A549 (cell line): ENCODE results near the gene DCAF10. TPM values are rescaled to one million over a fixed set of nuclear protein-coding genes. Genes with fewer than 3 reads are reported as not detected.
A peak's percentile ranks its signal among the peaks of the same experiment; 100 is the strongest.

Experiments
- ATAC-seq, 2 experiments: fragments of 200-7000 bp in 1 of 2; fragments of >200 bp in 1 of 2; cut with Nextera tagmentation in 1 of 2; cut with Tn5 transposase in 1 of 2; 3 replicates each; pipeline versions ENCODE4 v1.8.0 to v1.9.1; 2018 to 2020; ENCODE audit warnings: mild to moderate bottlenecking in 1 of 2, moderate library complexity in 1 of 2
- CTCF ChIA-PET: fragments of 300-600 bp; sonication (Branson Sonifier 250); formaldehyde crosslinking; extraction: SDS; loops from one replicate; lab custom pipeline; 2021; ENCODE audit warnings: antibody characterized with exemption, inconsistent platforms; lab: Yijun Ruan, JAX
- POLR2A ChIA-PET: fragments of 350-600 bp; formaldehyde crosslinking; extraction: SDS; loops from one replicate; lab custom pipeline; 2021; ENCODE audit warnings: antibody characterized with exemption, inconsistent platforms; lab: Yijun Ruan, JAX
- DNase-seq, 2 experiments: peaks; one replicate each; pipeline versions ENCODE4 v3.0.0 to v3.0.0-alpha.2; 2011 to 2016; ENCODE audit warnings: low read depth in 1 of 2, low spot score in 1 of 2
- FAIRE-seq: peaks from 2 replicates; lab custom pipeline; 2011; peaks lifted over from hg19 to GRCh38; lab: Jason Lieb, UNC
- H3K27ac ChIP-seq, 2 experiments: fragments of >200 bp; sonication (Bioruptor Twin); formaldehyde crosslinking; 3 replicates each; pipeline ENCODE4 v1.5.1; 2016 to 2017
- H3K4me1 ChIP-seq: fragments of >200 bp; sonication (Bioruptor Twin); formaldehyde crosslinking; 3 replicates; pipeline ENCODE4 v1.6.1; 2016
- H3K4me2 ChIP-seq: fragments of >200 bp; sonication (Bioruptor Twin); formaldehyde crosslinking; 3 replicates; pipeline ENCODE4 v1.6.1; 2016
- H3K4me3 ChIP-seq: fragments of >200 bp; sonication (Bioruptor Twin); formaldehyde crosslinking; 3 replicates; pipeline ENCODE4 v1.5.1; 2016
- H3K9me3 ChIP-seq: fragments of >200 bp; sonication (Bioruptor Twin); formaldehyde crosslinking; 3 replicates; pipeline ENCODE4 v1.6.1; 2016
- ATOH8 ChIP-seq: fragments of 250-450 bp; sonication (Bioruptor Pico); IDR thresholded peaks from 2 replicates; pipeline ENCODE4 v1.5.0; 2020; ENCODE audit warnings: low read depth, mild to moderate bottlenecking, moderate library complexity
- BCL3 ChIP-seq: fragments of >200 bp; sonication (Bioruptor Twin); formaldehyde crosslinking; IDR thresholded peaks from 3 replicates; pipeline ENCODE4 v1.6.1; 2016
- BHLHE40 ChIP-seq: IDR thresholded peaks from 2 replicates; pipeline ENCODE4 v1.6.1; 2012; ENCODE audit warnings: low read depth, low read length, inconsistent platforms
- CBX2 ChIP-seq: fragments of 200-600 bp; sonication (generic); IDR thresholded peaks from 2 replicates; pipeline ENCODE4 v1.6.1; 2016; ENCODE audit warnings: low read depth, mild to moderate bottlenecking, borderline replicate concordance
- CEBPB ChIP-seq, 2 experiments: fragments of >200 bp in 1 of 2; sonication (Bioruptor Twin) in 1 of 2; formaldehyde crosslinking in 1 of 2; IDR thresholded peaks; 2 replicates each; pipeline ENCODE4 v1.6.1; 2012 to 2016
- CHD2 ChIP-seq: fragments of 150-350 bp; IDR thresholded peaks from 2 replicates; pipeline ENCODE4 v1.6.1; 2014; ENCODE audit warnings: low read length; ENCODE audit not compliant: partially characterized antibody
- CHD4 ChIP-seq: fragments of 200-600 bp; sonication (generic); IDR thresholded peaks from 2 replicates; pipeline ENCODE4 v1.6.1; 2016; ENCODE audit warnings: antibody characterized with exemption, mild to moderate bottlenecking, borderline replicate concordance
- E2F6 ChIP-seq: IDR thresholded peaks from 2 replicates; pipeline ENCODE4 v1.6.1; 2012; ENCODE audit warnings: low read depth, borderline replicate concordance
- EHF ChIP-seq: fragments of 250-450 bp; sonication (Bioruptor Pico); IDR thresholded peaks from 2 replicates; pipeline ENCODE4 v1.5.0; 2020; ENCODE audit warnings: mild to moderate bottlenecking
- EHMT2 ChIP-seq: fragments of 200-600 bp; sonication (generic); IDR thresholded peaks from 2 replicates; pipeline ENCODE4 v1.6.1; 2016; ENCODE audit warnings: antibody characterized with exemption, low read depth, mild to moderate bottlenecking, moderate library complexity
- ELK1 ChIP-seq: fragments of 150-350 bp; IDR thresholded peaks from 2 replicates; pipeline ENCODE4 v1.6.1; 2014; ENCODE audit warnings: low read depth, mild to moderate bottlenecking, low read length
- EP300 ChIP-seq, 2 experiments: fragments of >200 bp; sonication (Bioruptor Twin); formaldehyde crosslinking; IDR thresholded peaks; 2 replicates in 1 of 2; 3 replicates in 1 of 2; pipeline ENCODE4 v1.6.1; 2016 to 2017
- FOXS1 ChIP-seq: fragments of 250-450 bp; sonication (Bioruptor Pico); IDR thresholded peaks from 2 replicates; pipeline ENCODE4 v1.5.0; 2020; ENCODE audit warnings: mild to moderate bottlenecking, moderate library complexity
- GATA3 ChIP-seq: IDR thresholded peaks from 2 replicates; pipeline ENCODE4 v1.6.1; 2012; ENCODE audit warnings: borderline replicate concordance
- HES2 ChIP-seq: fragments of >200 bp; sonication (Bioruptor Twin); formaldehyde crosslinking; IDR thresholded peaks from 2 replicates; pipeline ENCODE4 v1.6.1; 2016
- HMGXB4 ChIP-seq: fragments of 250-450 bp; sonication (Bioruptor Pico); IDR thresholded peaks from 2 replicates; pipeline ENCODE4 v1.5.0; 2021; ENCODE audit warnings: mild to moderate bottlenecking, moderate library complexity, borderline replicate concordance
- HOXA7 ChIP-seq: fragments of 250-450 bp; sonication (Bioruptor Pico); IDR thresholded peaks from 2 replicates; pipeline ENCODE4 v1.5.0; 2020; ENCODE audit warnings: mild to moderate bottlenecking, moderate library complexity
- HOXB13 ChIP-seq: fragments of 250-450 bp; sonication (Bioruptor Pico); IDR thresholded peaks from 2 replicates; pipeline ENCODE4 v1.5.0; 2020; ENCODE audit warnings: low read depth, mild to moderate bottlenecking, moderate library complexity
- JUN ChIP-seq, 2 experiments: fragments of >200 bp; sonication (Bioruptor Twin); formaldehyde crosslinking; IDR thresholded peaks; 2 replicates in 1 of 2; 3 replicates in 1 of 2; pipeline ENCODE4 v1.6.1; 2016 to 2017
- JUNB ChIP-seq: fragments of >200 bp; sonication (Bioruptor Twin); formaldehyde crosslinking; IDR thresholded peaks from 2 replicates; pipeline ENCODE4 v1.6.1; 2016
- KDM5A ChIP-seq: fragments of 200-600 bp; sonication (generic); IDR thresholded peaks from 2 replicates; pipeline ENCODE4 v1.6.1; 2016; ENCODE audit warnings: antibody characterized with exemption, mild to moderate bottlenecking
- NR3C1 ChIP-seq: fragments of >200 bp; sonication (Bioruptor Twin); formaldehyde crosslinking; IDR thresholded peaks from 3 replicates; pipeline ENCODE4 v1.6.1; 2017
- RARB ChIP-seq: fragments of 250-450 bp; sonication (Bioruptor Pico); IDR thresholded peaks from 2 replicates; pipeline ENCODE4 v1.8.0; 2021; ENCODE audit warnings: mild to moderate bottlenecking, moderate library complexity
- RFX5 ChIP-seq: fragments of 450-650 bp; IDR thresholded peaks from 2 replicates; pipeline ENCODE4 v1.7.1; 2014; ENCODE audit warnings: antibody characterized with exemption, mild to moderate bottlenecking, moderate library complexity
- RNF2 ChIP-seq: fragments of 200-600 bp; sonication (generic); IDR thresholded peaks from 2 replicates; pipeline ENCODE4 v1.6.1; 2016; ENCODE audit warnings: low read depth, mild to moderate bottlenecking, antibody characterized with exemption, moderate library complexity, borderline replicate concordance
- SREBF2 ChIP-seq: fragments of 450-650 bp; IDR thresholded peaks from 2 replicates; pipeline ENCODE4 v1.6.1; 2014; ENCODE audit warnings: mild to moderate bottlenecking, moderate library complexity
- TFCP2L1 ChIP-seq: fragments of 250-450 bp; sonication (Bioruptor Pico); IDR thresholded peaks from 2 replicates; pipeline ENCODE4 v1.5.0; 2021; ENCODE audit warnings: mild to moderate bottlenecking
- ZFP36 ChIP-seq: fragments of 450-650 bp; IDR thresholded peaks from 2 replicates; pipeline ENCODE4 v1.6.1; 2014; ENCODE audit warnings: borderline replicate concordance; ENCODE audit not compliant: partially characterized antibody
- ZNF302 ChIP-seq: fragments of 250-450 bp; sonication (Bioruptor Pico); IDR thresholded peaks from 2 replicates; pipeline ENCODE4 v1.9.0; 2021; ENCODE audit warnings: inconsistent platforms, mild to moderate bottlenecking, moderate library complexity
- ZSCAN20 ChIP-seq: fragments of 250-450 bp; sonication (Bioruptor Pico); IDR thresholded peaks from 2 replicates; pipeline ENCODE4 v1.8.0; 2022; ENCODE audit warnings: mild to moderate bottlenecking, moderate library complexity
- WGBS: methylation state at CpG from one replicate; pipeline ENCODE4 v1.1.6; 2017; ENCODE audit errors: missing lambda C conversion rate; 5-methylcytosine and 5-hydroxymethylcytosine counted together
- polyA plus RNA-seq, 4 experiments: library from polyadenylated mRNA; depleted of rRNA in 3 of 4; stranded (reverse); fragments of >200 nt; fragmentation: RNase III in 1 of 4; extraction: RNeasy Plus Mini Kit Qiagen cat#74134 plus additional on column Dnase treatment in 1 of 4; gene quantifications; 2 replicates in 3 of 4; 3 replicates in 1 of 4; pipeline ENCODE4 v1.2.3, GENCODE V29; 2011 to 2017

Gene DCAF10
- polyA plus RNA-seq, 2 of the 4 experiments (the other 2 are of a cell fraction) = 11.5 to 25.8 TPM

GRCh38 chr9:37908283-37908682 is 107.7 kb downstream of the DCAF10 start:
- Histone ChIP-seq H3K4me2 (peak overlapping the region; percentile 53; the same call in 2 of the 3 replicates), H3K4me1 (peaks cover 26% of the 10 kb centered on the region), H3K4me3 (no peak overlapping the region), H3K9me3 (no peaks in the 10 kb centered on the region), H3K27ac (peak overlapping the region; percentile 26 to 59; a peak in 4 of 6 replicates)
- TF ChIP-seq CHD2 (no peak), HMGXB4 (CRISPR knock-in tag) (no peak), EP300 (IDR thresholded peaks at IDR 0.05) (no peak), RARB (CRISPR knock-in tag) (no peak), ZSCAN20 (no peak), GATA3 (no peak), HES2 (no peak), CBX2 (no peak), BCL3 (no peak), ZFP36 (no peak), FOXS1 (CRISPR knock-in tag) (no peak), EHMT2 (no peak), ELK1 (no peak), JUN (IDR thresholded peaks at IDR 0.05) (no peak), KDM5A (no peak), ZNF302 (no peak), RNF2 (no peak), SREBF2 (no peak), ATOH8 (CRISPR knock-in tag) (no peak), HOXA7 (CRISPR knock-in tag) (no peak)
- ATAC-seq = no peak
- no peak for FAIRE-seq
- DNase-seq = no peak
- POLR2A ChIA-PET = interaction anchor here (1.0 to 1.2 kb wide), 2 partner anchors 100 to 139 kb away, joined by 3 to 4 read pairs; no protein-coding TSS in a partner anchor
- CTCF ChIA-PET = interaction anchor here (0.7 to 4.4 kb wide), 7 partner anchors 9 to 455 kb away, joined by 3 to 18 read pairs (median 3); no protein-coding TSS in a partner anchor
- 87% methylated on average over 4 of the region's 4 CpGs for WGBS

- FAIRE-seq = no peak
- peak in 1 of 2 experiments; percentile 67 for DNase-seq
- peaks cover 26% of the 10 kb centered on the region for H3K4me1 ChIP-seq
- H3K4me3 ChIP-seq = no peak overlapping the region
- POLR2A ChIA-PET = interaction anchor here (1.2 kb wide), 1 partner anchor 100 kb away, joined by 4 read pairs; no protein-coding TSS in a partner anchor
- CTCF ChIA-PET = interaction anchor here (0.7 to 4.4 kb wide), 9 partner anchors 9 to 491 kb away, joined by 3 to 18 read pairs (median 3); no protein-coding TSS in a partner anchor
- H3K4me2 ChIP-seq = peak overlapping the region; percentile 53
- peak overlapping the region; percentile 64 to 71 for H3K27ac ChIP-seq
- peak in 1 of 2 experiments; percentile 17; a peak in 1 of 6 replicates for ATAC-seq
- no peaks in the 10 kb centered on the region for H3K9me3 ChIP-seq
- 48% methylated on average over 4 of the region's 4 CpGs for WGBS
- TF ChIP-seq E2F6 (no peak), CHD4 (no peak), BHLHE40 (no peak), EHF (CRISPR knock-in tag) (no peak), GATA3 (0 out of 2 replicates have a peak, but pooled peaks have one; percentile 24), RARB (CRISPR knock-in tag) (peak; percentile 74; the same call in 1 of the 2 replicates), JUNB (peak; percentile 76), HES2 (peak; percentile 89), EP300 (IDR thresholded peaks at IDR 0.05) (peak; percentile 70 to 82; a peak in 3 of 5 replicates), HOXB13 (no peak), CEBPB (IDR thresholded peaks at IDR 0.05) (peak; percentile 91 to 95), TFCP2L1 (CRISPR knock-in tag) (no peak), RFX5 (no peak), NR3C1 (no peak)
These were observed 108.1 kb downstream of the DCAF10 start for GRCh38 chr9:37908698-37909186.
